Inferior parietal cortex (tissue), 1 donor: Measurements from ENCODE around the gene TAAR8.
"Not testable (repeated sequence)": the region's sequence is repeated elsewhere in the genome, so short reads cannot be mapped to it uniquely, and the experiment has no call there.

ENCODE experiments used
- DNase-seq: peaks from one replicate; pipeline ENCODE4 v3.0.0-alpha.2; 2016; ENCODE audit errors: extremely low spot score

The TAAR8 gene, protein sequence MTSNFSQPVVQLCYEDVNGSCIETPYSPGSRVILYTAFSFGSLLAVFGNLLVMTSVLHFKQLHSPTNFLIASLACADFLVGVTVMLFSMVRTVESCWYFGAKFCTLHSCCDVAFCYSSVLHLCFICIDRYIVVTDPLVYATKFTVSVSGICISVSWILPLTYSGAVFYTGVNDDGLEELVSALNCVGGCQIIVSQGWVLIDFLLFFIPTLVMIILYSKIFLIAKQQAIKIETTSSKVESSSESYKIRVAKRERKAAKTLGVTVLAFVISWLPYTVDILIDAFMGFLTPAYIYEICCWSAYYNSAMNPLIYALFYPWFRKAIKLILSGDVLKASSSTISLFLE

DNA sequence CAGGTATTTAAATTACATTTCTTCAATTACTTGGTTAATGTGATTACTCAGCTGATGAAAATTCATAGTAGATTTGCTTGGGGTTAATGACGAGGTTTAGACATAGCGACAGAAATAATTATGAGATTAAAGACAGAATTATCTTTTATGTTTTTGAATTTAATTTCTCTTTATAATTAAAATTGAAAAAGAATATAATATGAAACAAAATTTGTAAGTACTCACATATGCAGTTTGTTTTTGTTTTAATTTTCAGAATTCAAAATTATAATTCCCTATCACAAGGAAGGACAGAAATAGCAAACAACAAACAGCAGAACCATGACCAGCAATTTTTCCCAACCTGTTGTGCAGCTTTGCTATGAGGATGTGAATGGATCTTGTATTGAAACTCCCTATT is at the start of gene TAAR8:
TSS of gene TAAR8 (plus strand) at position 301 of the 400 bp plus-strand sequence. CDS start at position 322, 21 bp downstream.
- no peak for DNase-seq

DNA sequence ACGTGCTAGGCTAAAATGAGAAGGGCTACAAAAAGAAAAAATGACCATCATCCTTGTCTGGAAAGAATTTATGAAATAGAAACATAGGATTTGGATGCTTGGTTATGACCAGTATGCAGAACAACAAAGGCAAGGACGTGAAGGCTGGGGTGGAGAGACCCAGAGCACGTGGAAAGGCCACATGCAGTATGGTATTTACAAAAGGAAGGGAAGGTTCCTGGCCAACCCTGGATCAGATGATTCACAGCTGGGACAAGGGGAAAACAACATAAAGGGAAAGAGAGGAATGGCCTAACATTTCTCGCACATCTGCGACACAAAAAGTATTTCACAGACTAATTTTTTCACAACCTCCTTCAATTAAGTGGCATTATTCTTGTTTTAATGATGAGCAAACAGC is 47.7 kb upstream of the TAAR8 start:
- no peak for DNase-seq

DNA sequence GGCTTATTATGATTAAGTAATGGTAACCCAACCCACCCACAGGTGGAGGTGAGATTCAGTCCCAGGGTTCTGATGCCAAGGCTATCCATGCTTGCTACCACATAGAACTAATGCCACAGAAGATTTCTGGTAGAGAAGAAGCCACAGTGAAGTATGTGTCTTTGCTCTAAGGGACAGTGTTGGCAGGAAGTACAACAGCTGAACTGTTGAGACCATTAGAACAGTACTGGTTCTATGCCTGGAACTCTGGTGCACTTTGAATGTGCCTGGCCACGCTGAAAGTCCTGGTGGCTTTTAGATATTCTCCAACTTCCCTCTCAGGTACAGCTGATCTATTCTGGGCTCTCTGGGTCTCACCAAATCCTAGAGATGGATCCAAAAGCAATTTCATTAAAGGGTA is 47.3 kb upstream of the TAAR8 start:
- DNase-seq: no peak

DNA sequence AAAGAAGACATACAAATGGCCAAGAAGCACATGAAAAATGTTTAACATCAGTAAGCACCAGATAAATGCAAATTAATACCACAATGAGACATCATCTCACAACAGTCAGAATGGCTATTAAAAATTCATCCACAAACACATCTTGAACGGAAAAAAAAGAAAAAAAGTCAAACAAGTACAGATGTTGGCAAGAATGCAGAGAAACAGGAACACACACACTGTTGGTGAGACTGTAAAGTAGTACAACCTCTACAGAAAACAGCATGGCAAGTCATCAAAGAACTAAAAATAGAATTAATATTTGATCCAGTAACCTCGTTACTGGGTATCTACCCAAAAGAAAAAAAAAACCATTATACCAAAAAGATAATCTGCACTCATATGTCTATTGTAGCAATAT is 46.0 kb upstream of the TAAR8 start:
- DNase-seq: no peak

DNA sequence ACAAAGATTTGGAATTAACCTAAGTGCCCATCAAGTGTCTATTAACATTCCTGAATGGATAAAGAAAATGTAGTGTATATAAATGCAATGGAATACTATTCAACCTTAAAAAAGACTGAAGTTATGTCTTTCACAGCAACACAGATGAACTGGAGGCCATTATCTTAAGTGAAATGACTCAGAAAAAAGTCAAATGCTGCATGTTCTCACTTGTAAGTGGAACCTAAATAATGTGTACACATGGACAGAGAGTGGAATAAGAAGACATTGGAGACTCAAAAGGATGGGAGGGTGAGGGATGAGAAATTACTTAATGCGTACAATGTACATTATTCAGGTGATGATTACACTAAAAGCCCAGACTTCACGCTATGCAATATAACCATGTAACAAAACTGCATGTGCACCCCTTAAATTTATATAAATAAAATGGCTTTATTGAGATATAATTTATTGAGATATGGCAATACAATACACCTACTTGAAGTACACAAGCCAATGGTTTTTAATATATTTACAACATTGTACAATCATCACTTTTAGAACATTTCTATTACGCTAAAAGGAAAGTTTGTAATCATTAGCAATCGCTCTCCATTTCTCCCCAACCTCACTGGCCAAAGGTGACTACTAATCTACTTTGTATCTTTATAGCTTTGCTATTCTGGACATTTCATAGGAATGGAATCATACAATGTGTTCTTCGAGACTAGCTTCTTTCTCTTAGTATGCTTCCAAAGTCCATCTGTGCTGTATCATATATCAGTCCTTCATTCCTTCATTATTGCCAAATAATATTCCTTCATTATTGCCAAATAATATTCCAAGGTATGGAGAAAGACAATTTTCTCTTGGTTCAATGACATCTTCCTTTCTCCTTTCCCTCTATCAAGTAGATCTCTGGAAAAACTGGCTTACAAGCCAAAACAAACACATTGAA is 45.3 kb upstream of the TAAR8 start:
- no peak for DNase-seq

DNA sequence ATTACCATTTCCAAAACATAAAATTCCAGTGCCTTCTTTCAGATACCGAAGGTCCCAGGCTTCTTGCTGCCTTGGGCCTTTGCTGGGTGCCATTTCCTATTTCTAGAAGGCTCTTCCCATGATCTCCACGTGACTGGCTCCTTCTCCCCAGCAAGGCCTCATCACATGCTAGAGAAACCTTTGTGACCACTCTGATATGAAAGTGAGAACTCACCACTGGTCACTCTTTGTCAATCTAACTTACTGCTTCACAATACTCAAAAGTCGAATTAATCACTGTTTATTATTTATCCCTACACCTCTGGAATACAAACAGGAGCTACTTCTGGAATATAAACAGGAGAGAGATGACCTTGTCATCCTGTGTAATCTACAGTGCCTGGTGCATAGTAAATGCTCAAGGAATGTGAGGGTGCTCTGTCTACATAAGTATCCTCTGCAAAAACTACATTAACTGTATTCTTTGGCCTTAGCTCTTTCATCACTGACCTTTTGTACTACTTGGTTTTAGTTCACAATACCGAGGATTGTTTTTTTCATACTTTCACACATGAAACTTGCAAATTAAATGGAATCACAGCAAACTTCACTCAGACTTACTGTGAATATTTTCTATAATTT is 41.2 kb upstream of the TAAR8 start:
- DNase-seq: no peak

DNA sequence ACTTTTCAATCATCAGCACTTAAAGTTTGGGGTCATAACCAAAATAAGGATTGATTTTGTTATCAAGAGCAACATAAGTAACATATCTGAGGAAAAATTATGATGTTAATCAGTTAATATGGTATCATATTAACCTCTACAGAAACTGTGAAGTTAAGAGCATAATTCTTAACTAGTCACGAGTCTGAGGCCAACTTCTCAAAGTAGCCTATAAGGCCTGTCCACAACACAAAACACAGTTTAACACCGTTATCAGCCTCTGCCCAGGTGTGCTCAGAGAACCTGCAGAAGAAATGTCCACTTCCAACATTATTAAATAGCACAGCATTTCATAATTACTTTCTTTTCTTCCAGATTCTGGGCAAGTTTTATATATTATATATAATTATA is 40.6 kb upstream of the TAAR8 start:
- DNase-seq: no peak

DNA sequence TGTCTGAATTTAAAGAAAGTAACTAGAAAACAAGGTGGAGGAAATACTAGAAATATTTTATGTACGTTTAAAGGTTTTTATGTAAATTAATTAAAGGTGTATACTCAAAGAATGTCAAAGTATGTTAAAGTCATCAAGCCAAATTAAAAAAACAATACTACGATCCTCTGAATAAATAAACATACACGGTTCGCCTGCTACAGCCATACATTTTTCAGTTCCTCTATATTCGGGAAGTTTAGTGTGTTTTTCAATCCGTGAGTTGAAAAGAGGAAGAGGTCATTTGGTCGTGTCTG is 40.2 kb upstream of the TAAR8 start:
- DNase-seq: no peak

DNA sequence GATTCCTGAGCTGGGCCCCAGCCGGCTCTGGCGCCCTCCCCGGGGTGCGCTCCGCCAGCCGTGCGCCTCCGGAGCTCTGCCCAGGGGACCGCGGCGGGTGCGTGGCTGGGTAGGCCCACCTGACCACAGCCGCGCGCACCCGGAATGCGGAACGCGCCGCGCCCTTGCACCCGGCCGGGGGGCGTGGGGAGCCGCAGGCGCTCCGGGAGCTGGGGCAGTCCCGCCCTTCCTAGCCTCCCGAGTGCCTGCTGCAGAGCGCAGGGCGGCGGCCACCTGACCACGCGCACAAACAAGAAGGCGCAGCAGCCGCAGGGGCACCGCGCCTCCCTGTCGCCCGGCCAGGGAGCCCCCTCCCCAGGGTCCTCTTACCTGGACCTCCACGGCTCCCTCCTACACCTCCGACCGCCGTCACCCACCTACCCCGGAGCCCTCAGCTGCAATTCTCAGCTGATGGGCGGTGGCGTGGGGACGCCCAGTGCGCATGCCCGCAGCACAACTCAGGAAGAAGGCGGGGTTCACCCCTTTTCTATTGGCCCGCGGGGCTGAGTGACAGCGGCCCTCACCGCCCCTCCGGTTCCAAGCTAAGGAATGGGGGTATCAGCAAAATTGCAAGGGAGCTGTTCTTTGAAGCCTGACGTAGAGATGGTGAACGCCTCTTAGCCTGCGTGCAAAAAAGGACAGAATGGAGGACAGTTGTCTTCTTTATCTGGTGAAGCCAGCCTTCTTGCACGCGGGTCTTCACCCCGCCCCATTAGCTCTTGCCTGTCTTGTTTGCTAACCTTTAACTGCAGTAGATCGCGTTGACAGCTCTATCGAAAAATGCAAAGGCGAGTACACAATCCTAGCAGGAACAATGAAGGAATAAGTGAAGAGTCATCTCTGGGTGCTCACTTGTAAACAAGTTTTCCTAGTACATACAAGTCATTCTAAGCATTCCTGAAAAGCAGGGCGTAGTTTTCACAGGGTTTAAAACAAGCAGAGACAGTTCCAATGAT is 39.5 kb upstream of the TAAR8 start, which contains the start of gene STX7:
TSS of gene STX7 (minus strand) at position 479 of the 995 bp plus-strand sequence. CDS start 9,586 bp downstream, outside the sequence.
- DNase-seq: peak; percentile 96

DNA sequence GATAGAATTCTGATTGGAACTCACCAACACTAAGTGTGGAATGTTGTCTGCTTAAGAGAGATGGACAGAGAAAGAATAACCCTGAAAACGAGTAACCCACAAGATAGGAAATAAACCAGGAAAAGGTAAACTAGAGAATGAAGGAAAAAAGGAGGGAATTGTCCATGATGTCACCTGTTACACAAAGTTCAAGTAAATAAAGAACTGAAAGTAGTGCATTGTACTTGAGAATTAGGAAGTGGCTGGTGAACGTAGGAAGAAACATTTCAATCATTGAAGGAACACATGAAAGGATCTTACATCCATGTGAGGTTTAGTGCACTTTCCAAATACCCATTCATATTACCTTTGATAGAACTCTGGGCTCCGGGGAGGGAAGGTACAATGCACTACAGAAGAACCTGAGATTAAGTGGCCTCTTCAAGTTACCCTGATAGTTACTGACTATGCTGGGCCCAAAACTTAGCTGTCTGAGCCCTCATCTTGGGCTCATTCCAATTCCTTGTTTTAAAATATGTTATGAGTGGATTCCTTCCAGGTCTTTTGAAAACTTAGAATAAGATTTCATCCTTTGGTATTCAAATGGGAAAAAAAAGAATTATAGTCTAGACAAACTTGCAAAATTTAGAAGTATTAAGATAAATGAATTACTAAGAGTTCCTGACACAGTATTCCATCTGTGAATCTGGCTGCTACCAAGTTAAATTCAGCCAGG is 38.5 kb upstream of the TAAR8 start:
- DNase-seq: no peak

DNA sequence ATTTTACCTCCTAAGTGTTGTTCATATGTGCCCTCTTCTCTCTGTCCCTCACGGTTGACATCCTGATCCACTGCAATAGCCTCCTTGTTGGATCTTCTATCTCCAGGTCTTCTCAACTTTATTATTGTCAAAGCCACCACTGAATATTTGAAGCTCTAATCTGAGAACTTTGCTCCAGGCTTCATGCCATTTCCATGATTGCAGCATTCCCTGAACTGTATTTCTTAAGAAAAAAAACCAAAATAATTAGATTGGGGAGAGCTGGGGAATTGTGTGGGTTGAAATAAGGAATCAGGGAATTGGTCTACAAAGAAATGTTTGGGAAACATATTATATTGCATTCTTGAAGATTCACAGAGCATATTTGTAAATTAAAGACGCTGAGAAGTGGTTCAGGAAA is 37.1 kb upstream of the TAAR8 start:
- DNase-seq: no peak

DNA sequence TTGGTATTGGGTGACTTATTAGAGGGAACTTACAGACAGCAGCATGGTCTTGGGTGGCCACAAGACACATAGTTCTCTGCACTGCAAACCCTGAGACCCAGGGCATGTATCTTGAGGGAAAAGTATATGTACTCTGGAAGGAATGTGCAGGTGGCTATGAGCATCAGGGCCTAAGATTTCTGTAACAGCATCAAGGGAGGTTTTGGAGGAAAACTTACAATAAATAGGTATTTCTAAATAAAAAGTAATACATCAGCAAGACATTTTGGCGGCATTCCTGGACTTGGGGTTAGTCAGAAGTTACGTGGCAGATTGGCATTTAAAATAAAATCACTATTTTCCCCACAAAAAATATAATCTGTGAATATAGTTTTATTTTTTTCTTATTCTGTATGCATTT is 31.5 kb upstream of the TAAR8 start:
- DNase-seq: no peak

DNA sequence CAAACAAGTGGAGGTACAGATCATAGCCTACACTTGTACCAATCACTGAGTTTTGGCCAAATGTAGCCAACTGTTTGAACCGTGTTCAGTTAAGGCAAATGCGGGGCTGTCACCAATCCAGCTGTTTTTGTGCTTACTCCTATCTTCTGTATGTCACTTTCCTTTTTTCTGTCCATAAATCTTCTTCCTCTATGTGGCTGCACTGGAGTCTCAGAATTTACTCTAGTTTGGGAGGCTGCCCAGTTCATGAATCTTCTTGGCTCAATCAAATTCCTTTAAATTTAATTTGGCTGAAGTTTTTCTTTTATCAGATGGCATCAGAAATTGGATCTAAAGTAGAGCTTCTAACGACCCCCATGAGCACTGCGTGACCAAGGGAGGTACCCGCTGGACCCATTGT is 27.8 kb upstream of the TAAR8 start:
- no peak for DNase-seq

DNA sequence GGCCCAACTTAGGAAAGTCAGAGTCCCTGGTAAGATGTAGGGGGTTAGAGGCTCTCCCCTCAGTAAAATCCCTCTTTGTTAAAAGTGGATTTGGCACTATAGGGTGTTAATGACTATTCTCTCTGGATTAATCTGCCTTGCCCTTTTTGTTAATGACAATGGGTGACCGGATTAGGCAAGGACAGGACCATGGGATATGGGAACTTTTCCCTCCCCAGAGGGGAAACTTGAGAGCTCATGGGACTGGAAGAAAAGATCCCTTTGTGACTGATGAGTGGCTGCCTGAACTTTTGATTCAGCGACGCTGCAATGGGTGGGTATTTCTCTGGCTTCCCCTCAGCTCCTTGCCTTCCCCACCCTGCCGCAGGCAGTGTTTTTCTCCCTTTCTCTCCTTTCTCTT is 26.6 kb upstream of the TAAR8 start:
- DNase-seq: no peak

DNA sequence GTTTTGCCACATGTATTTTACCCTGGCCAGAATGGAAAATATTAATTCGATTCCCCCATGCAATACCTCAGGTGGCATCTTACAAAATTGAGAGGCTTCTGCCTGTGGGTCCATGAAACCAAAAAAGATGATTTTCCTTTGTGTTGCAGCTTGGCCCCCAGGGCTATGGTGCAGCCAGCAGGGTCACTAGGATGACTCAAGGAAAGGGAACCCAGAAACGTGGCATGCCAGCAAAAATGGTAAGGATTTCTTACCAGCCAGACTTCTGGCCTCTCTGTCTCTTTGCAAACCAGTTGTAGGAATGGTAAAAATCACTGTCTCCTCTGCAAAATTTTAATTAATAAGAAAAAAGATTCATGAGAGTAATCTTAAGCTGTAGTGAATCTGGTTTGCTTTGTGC is 26.0 kb upstream of the TAAR8 start:
- DNase-seq: no peak

DNA sequence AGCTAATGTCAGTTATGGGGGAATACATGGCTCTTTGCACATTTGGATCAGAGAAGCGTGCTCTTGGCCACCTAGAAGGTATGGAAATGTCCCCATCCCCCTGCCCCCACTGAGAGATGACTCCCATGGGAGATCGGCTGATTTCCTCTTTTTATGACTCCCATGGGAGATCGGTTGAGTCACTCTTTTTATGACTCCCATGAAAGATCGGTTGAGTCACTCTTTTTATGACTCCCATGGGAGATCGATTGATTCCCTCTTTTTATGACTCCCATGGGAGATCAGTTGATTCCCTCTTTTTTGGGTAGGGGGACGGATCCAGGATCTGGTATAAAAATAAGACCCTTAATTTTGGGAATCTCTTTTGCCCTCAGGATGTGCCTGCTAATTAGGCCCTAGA is 24.7 kb upstream of the TAAR8 start:
- no peak for DNase-seq

DNA sequence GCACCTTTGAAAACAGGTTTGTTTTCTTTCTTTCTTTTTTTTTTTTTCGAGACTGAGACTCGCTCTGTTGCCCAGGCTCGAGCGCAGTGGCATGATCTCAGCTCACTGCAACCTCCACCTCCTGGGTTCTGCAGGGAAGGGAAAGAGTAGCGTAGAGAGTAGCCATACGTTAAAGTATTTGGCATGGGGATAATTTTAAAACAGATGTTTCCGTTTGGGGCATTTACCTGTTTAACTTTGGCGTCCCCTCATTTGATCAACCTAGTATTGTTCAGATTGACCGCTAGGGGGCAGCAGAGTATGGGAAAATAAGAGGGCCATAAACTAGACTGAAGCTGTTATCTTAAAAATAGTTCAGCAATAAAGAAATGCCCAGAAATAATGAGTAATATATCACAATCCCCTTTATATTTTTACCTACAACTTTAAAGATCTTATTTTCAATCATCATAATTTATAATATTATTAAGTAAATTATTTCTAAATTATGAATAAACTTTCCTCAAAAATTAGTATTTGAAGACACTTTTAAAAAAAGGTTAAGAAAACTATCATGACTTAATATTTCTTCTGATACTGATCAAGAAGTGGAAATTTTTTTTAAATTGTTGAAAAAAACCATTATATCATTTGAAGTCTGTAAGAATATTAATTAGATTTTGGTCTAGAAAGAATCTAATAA is 22.0 kb upstream of the TAAR8 start:
- DNase-seq: peak; percentile 85

DNA sequence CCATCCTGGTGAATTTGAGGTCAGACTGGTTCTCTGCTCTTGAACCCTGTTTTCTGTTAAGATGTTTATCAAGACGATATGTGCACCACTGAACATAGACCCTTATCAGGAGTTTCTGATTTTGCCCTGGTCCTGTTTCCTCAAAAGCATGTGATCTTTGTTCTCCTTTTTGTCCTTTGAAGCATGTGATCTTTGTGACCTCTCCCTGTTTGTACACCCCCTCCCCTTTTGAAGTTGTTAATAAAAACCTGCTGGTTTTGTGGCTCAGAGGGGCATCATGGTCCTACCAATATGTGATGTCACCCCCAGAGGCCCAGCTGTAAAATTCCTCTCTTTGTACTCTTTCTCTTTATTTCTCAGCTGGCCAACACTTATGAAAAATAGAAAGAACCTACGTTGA is 17.9 kb upstream of the TAAR8 start:
- DNase-seq: not testable (repeated sequence)

DNA sequence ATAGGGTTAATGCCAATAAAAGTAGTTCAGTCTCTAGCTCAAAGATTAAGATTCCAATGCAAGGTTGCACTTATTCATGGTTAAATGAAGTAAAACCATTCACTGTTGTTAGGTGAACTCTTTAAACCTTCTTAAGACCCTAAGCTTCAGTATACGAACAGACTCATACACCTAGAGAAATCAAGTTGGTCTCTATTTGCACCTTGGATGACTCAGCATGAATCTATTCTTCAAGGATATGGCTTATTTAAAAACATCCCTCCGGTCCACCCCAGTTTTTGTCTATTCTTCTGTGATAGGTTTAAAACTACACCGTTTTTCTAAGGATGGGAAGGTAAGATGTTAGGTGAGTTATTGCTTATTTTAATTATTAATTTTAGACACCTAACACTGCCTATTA is 15.3 kb upstream of the TAAR8 start:
- DNase-seq: no peak

DNA sequence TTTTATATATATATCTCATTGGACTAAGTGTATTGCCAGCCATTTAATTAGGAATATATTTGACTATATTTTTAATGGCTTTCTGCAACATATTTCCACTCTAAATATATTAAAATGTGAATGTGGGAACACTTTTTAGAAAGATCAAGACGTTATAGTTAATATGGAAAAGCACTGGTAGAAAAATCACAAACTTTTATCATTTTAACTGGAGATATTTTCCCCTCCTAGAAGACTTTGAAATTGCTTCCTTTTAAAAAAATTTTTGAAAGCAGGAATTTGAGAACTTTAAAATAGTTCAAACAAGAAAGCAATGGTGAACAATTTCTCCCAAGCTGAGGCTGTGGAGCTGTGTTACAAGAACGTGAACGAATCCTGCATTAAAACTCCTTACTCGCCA is 14.5 kb upstream of the TAAR8 start, which contains the start of gene TAAR9:
TSS of gene TAAR9 (plus strand) at position 301 of the 400 bp plus-strand sequence. CDS start at position 314, 13 bp downstream.
- DNase-seq: no peak
